Epithelial cell of esophagus (primary cell): ENCODE data around the gene CAMK1D.

Experiments
- DNase-seq: peaks from one replicate; pipeline ENCODE4 v3.0.0; 2010; ENCODE audit warnings: low read depth
- H3K4me3 ChIP-seq: 2 replicates; pipeline ENCODE4 v1.5.1; 2011; ENCODE audit warnings: mild to moderate bottlenecking, low read length, control low read depth
- CTCF ChIP-seq: IDR thresholded peaks from 2 replicates; pipeline ENCODE4 v1.5.1; 2011; ENCODE audit warnings: low read depth, mild to moderate bottlenecking, low read length, control low read depth, inconsistent platforms; ENCODE audit not compliant: insufficient read depth; ENCODE audit errors: missing control alignments

The CAMK1D gene

GRCh38 chr10:12642036-12642435, 292.7 kb downstream of the CAMK1D start:
- TF ChIP-seq CTCF, result no peak
- no peak overlapping the region for H3K4me3 ChIP-seq
- DNase-seq, result no peak

- no peak overlapping the region for H3K4me3 ChIP-seq
- no peak for TF ChIP-seq CTCF
- DNase-seq, result no peak
Observed at GRCh38 chr10:12643279-12643678, 293.9 kb downstream of the CAMK1D start.

GRCh38 chr10:12644380-12645144, 295.2 kb downstream of the CAMK1D start:
- no peak overlapping the region for H3K4me3 ChIP-seq
- DNase-seq, result no peak
- no peak for TF ChIP-seq CTCF

- no peak for DNase-seq
- no peak overlapping the region for H3K4me3 ChIP-seq
- no peak for TF ChIP-seq CTCF
Observed at GRCh38 chr10:12645449-12645848, 296.1 kb downstream of the CAMK1D start.

- TF ChIP-seq CTCF, result no peak
- no peak overlapping the region for H3K4me3 ChIP-seq
- no peak for DNase-seq
Observed at GRCh38 chr10:12649012-12649584, 299.8 kb downstream of the CAMK1D start.

GRCh38 chr10:12650122-12650521, 300.8 kb downstream of the CAMK1D start:
- no peak for TF ChIP-seq CTCF
- H3K4me3 ChIP-seq, result no peak overlapping the region

More at GRCh38 chr10:12650122-12650521, 300.8 kb downstream of the CAMK1D start:
- DNase-seq, result no peak
